ENCODE measurements around the gene IPO9. TPM values are rescaled to one million over a fixed set of nuclear protein-coding genes. Genes with fewer than 3 reads are reported as not detected.

Gene IPO9
- total RNA-seq, 1 donor from 2014 or later = 24.3 TPM

DNA sequence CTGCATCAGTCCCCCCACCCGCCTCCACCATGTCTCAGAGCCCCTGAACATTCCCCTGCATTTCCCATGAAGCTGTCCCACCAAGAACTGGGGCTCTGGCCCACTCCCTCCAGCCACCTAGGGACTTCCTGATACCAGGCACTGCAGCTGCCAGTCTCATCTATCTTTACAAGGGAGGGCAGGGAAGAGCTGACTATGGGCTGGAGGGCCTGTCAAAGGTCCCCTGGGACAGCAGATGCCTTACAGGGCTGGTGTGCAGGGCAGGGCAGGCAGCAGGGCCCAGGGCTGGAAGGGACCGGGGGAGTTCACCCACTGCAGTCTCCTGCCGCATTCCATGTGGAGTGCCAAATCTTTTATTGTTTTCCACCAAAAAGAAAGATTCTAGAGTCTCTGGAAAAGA is 77.4 kb downstream of the IPO9 start:
- peak; percentile 67 for DNase-seq

DNA sequence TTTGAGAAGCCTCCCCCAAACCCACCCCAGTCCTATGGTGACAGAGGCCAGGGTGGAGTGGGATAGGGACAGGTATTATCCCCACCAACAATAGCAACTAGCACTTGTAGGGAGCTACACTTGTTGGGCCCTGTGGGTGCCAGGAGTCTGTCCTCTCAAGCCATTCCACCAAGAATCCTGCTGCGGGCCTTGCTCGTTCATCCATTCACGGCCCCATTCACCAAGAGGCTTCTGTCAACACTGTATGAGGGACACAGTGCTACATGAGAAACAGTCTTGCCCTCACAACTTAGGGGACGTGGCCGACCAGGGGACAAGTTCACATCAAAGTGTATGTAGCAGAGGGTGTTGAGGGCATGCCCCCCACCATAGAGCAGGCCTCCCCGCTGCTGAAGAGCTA is 78.7 kb downstream of the IPO9 start:
- DNase-seq = no peak

DNA sequence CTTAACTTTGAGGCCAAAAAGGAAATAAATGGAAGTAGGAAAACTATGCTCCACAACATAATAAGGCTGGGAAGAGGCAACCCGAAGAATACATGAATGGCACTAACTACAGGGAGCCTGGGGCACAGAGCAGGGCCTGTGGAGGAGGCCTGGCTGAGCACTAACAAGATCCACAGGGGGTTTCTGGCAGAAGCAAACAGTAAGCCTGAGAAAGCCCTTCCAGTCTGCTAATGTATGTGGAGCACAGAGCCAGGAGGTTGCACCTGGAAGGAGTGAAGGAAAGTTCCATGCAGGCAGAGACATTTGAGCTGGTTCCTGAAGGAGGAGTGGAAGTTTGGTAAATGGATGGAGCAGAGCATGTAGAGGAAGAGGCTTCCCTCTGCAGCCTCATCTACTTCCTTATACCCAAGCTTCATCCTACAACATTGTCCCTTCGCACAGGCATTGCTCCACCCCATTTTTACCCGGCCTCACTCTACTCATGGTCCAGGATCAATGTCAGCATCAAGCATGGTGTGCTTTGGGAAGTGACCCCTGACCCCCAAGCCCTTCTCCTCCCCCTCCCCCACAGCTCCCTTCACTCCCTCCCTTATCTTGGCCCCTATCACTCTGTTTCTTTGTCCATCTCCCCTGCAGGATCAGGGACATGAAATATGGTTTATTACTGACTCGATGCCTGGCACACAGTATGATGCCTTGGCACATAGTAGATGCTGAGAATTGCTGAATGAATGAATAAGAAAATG is 83.0 kb downstream of the IPO9 start:
- no peak for DNase-seq

DNA sequence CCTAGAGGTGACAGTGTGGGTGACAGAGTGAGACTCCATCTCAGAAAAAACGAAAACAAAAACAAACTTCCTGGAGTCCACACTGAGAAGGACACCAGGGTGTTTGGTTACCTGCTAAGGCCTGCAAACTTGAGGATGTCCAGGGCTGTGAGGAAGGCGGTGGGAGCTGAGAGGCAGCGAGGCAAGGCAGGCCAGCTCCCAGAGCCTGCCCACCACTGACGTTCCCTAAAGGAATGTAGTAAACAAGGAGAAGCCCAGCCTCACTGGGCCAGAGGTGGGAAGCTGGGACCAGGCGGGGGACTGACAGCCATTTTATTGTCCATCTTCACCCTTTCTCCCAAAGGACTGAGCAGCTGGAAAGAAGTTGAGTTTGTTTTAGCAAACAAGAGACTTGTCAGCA is 83.9 kb downstream of the IPO9 start:
- no peak for DNase-seq

DNA sequence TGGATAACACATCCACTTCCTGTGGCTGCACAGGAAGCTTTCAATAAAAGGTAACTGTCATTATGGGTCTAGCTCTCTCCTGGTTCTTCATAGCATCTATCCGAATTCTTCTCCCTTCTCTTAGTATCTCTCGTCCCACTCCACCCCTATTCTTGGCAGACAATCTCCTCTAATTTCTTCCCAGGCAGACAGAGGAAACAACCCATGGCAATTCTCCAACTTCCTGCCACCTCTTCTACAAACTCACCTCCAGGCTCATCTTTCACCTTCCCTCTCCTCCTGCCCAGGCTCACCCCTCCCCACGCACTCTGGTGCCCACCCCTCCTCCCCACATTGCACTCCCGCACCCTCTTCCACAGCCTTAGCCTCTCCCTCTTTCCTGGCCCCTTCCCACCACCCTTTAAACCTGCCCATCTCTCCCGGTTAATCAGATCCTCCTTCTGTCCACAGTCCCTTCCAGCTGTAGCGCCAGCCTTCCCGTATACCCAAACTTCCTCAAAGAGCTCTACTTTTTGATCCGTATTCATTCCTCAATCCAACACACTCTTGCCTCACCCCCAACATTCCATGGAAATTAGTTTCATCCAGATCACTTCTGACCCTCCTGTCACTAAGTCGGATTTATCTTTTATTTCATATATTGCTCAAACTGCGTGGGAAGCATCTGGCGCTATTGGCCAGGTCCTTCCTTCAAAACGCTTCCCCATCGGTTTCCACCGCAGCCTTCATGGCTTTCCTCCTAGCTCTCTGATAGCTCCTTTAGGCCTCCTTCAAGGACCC is 85.7 kb downstream of the IPO9 start:
- no peak for DNase-seq

DNA sequence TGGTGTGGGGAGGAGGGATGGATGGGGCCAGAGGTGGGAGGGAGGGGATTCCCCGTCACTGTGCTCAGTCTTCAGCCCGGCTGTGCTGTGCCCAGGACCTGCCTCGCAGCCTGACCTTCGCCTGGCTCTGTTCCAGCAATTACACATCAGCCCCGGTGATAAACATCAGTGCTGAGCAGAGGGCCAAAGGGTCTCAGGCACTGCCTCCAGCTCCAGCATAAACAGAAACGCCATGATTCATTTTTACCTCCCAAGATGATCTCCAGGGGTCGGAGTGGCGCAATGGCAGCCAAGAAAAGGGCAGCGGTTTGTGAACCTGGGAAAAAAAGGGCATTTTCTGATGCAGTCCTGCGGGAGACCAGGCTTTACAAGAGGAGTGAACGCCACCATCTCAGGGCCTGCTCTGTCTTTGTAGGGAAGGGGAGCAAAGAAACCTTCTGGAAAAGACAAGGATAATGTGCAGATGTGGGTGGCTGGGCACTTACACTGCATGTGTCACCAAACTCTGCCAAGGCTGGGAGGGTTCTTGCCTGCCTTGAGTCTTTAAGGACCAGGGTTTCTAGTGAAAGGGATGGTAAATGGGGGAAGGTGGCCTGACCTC is 87.8 kb downstream of the IPO9 start:
- peak; percentile 29 for DNase-seq

DNA sequence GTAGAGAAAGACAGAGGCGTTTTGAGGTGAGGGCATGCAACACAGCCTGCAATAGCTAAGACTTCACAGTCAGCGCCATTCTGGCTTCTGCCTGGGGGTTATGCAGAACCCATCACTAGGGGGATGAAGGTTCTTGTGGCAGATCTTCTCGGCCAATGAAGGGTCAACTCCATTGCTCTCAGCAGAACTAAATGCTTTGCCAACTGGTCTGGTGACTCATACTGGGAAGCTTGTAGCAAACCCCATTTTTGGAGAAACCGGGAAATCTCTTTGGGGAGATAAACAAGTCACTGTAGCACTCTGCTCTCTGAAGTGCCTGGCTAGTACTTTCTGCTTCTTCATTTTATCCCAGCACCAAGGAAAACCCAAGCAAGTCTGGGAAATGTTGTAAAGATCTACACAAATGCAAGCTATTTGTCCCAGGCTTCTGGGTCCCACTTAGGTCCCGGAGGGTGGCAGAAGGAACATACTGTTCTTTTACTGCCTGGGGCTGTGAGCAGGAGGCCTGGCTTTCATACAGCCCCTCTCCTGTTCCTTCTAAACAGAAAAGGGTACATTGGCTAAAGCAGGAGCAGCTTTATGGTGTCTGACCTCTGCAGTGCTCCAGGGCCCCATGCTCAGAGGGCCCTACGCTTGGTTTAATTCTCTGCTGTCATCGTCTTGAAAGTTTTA is 88.5 kb downstream of the IPO9 start:
- no peak for DNase-seq

DNA sequence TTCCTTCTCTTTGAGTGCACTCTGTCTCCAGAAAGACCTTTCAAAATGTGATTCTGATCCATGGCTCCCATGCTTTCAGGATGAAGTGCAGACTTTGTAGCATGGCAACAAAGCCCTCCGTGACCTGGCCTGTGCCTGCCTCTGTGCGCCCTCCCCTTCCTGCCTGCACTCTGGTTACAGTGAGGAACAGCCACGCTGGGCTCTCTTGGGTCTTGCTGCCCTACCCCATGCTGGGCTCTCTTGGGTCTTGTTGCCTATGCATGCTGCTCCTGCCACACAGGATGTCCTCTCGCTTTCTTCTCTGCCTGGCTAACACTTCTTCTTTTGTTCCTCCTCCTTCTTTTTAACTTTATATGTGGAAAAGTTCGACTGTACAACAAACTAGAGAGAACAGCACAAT is 89.4 kb downstream of the IPO9 start:
- no peak for DNase-seq

DNA sequence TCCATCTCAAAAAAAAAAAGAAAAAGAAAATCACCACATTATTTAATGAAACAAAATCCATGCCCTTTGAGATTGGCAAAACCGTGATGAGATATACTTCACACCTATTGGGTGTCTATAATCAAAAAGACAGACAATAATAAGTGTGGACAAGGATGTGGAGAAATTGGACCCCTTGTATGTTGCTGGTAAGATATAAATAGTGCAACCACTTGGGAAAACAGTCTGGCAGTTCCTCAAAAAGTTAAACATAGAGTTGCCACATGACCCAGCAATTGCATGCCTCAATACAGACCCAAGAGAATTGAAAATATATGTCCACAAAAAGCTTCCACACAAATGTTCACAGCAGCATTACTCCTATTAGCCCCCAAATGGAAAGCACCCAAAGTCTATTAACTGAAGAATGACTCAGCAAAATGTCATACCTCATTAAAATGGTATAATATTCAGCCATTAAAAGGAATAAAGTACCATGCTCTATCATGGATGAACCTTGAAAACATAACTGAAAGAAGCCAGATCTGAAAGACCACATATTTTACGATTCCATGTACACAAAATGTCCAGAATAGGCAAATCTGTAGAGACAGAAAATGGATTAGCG is 93.1 kb downstream of the IPO9 start:
- DNase-seq = no peak

DNA sequence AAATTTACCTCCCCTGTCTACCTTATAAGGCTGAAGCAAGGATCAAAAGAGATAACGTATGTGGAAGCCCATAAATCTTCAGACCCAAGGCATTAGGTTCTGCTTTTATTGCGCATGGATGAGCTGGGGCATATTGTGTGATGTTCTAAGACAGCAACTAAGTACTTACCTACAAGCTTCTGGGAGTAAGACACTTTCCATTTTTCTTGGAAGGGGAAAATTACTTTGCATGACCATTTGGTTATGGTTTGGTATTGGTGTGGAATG is 96.3 kb downstream of the IPO9 start:
- DNase-seq = no peak

DNA sequence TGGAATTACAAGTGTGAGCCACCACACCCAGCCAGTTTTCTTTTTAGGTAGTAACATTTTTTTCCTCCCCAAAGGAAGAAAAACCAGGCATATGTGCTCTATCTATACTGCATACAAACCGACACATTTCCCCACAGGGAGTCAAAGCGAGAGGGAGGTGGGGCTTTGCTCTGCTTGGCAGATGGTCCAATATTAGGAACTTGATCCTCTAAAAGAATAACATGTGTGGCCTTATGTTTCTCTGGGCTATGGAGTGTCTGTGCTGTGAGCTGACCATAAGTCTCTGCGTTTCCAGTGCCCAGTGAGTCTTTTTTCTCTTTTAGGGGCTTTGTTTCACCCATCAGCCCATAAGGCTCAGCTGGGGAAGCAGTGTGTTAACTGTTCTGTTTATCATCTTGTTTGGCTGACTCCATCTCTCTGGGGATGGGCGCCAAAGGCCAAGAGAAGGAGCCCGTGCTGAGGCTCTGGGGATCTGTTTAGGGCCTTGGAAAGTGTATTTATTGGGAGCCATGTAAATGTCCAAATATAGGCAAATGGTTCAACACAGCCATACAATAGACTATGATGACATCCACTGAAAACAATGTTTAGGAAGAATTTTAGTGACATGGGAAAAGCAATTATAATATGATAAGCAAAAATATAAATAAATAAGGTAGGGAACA is 97.2 kb downstream of the IPO9 start:
- peak; percentile 51 for DNase-seq

DNA sequence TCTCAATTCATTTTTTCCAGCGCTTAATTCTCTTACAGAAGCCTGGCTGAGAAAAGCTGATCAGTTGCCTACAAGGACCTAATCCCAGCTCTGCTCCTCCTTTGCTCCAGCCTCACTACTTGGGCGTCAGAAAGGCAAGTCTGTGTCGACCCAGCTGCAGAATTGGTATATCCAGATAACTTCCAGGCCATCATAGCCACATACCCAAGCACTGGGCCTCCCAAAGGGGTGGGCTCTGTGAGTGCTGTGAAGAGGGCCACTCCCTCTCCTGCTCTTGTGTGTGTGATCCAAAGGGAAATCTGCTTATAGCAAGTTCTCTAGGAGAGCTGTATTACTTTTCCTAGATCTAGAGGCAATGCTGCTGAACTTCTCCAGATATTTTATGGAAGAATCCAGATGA is 99.3 kb downstream of the IPO9 start:
- DNase-seq = no peak

DNA sequence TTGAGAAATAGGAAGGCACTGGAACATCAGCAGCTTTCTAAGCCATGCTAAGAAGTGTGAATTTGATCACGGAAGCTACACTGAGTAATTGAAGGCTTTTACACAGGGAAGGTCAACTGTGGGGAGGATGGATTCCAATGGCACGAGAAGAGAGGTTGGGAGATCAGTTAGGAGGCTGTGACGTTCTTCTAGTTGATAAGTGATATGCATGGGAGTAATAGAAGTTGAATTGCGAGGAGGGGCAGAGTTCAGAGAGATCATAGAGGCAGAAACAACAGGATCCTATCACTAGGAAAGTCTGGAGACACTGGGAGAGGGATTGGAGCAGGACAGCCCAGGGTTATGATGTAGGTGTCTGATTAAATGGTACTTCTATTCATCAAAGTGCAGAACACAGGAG is 101.2 kb downstream of the IPO9 start:
- no peak for DNase-seq

DNA sequence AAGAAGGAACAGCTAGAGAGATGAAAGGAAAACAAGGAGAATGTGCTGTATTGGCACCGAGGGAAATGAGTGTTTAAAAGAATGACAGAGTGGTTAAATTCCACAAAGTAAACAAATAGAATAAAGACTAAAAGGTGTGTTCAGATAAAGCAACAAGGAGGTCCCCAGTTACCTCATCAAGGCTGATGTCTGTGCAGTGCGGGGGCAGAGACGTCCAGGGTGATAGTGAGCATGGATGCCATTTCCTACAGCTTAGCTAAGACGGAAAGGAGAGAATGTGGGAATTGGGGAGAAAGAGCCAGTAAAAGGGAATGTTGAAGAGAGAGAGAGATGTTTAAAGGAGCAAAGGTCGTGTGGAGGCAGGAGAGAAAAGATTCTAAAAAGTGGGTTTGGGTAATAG is 101.8 kb downstream of the IPO9 start:
- DNase-seq = no peak

Small RNA genes within 50 kb of the gene (small RNA-seq; reads per million reads assigned to genes)
- gene MIR1231 (ENCODE audit: low replicate concordance) (not detected), gene MIR6739 (ENCODE audit: low replicate concordance) (0.06 reads per million)

Other genes with a start within 250 kb of the IPO9 start
- 40.5 TPM for gene SHISA4, start 59.7 kb downstream of the IPO9 start, total RNA-seq
- gene LMOD1, start 117.4 kb downstream of the IPO9 start, total RNA-seq = 6.1 TPM
- gene TIMM17A, start 126.3 kb downstream of the IPO9 start, total RNA-seq = 33.1 TPM
- 28.6 TPM for gene RNPEP, start 153.5 kb downstream of the IPO9 start, total RNA-seq
- gene ELF3, start 181.4 kb downstream of the IPO9 start, total RNA-seq = 122 TPM

Measured in tongue (tissue), 3 donors.